ENCODE measurements around the gene CACNG4.

Gene CACNG4

DNA sequence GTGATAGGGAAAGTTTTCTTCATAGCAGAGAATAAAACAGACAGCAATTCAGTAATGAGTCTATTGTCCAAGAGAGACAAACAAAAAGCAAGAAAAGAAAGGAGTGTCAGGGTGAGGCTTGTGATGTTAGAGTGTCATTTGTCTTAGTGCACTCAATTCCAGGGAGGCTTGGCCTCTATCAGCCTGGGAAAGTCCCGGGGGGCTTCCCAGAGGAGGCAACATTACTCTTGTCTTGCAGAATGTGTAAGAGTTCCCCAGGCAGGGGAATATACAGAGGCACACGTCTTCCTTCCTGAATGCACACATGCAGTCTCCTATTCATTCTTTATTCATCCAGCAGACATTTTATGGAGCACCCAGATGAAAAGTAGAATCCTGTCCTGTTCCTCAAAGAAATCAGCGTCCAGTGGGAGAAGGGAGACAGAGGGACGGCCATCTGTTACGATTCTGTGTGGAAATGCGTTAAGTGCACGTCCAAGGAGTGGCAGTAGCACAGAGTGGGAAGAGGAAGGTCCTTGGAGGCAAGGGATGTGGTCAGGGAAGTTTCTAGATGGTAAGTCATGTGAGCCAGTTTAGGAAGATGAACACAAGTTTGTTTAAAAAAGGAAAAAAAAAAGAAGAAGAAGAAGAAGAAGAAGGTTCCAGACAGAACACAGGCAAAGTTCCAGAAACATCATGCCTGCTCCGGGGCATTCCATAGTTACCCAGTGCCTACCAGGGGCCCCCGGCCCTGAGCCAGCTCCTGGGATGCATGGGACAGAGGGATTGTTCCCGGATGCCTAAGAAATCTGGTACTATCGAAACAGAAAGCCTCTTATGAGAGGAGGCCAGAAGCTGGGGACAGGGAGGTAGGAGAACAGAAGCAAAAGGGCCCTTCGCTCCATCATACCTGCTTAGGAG is 21.1 kb downstream of the CACNG4 start:
- no peak for DNase-seq (ENCODE audit: low spot score)

DNA sequence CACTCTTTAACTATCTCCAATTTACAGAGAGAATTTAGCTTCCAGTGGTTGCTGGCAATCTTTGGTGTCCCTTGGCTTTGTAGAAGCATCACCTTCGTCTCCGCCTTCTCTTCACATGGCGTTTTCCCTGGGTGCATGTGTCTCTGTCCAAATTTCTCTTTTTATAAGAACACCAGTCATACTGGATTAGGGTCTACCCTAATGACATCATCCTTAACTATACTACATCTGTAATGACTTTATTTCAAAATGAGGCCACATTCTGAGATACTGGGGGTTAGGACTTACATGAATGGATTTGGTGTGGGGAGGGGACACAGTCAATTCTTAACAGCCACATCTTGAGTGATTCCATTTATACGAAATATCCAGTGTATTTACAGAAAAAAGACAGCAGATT is 22.2 kb downstream of the CACNG4 start:
- DNase-seq (ENCODE audit: low spot score), result no peak

DNA sequence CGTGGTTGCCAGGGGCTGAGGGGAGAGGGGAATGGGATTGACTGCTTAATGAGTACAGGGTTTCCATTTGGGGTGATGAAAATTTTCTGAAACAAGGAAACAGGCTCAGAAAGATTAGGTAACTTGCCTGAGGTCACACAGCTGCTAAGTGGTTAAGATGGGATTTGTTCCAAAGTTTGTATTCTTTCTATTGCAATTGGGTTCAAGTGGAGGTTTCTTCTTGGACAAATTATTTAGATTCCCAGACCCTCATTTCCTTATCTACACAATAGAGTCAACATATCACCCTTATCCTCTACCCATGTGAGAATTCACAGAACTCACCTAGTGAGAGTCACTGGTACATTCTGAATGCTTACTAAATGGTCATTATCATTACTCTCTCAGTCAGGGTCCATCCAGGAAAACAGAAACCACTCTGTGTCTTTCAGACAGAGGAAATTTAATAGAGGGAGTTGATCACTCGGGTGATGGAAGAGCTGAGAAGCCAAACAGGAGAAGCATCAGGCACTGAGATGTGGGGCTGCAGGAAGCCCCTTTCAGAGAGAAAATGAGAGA is 22.6 kb downstream of the CACNG4 start:
- no peak for DNase-seq (ENCODE audit: low spot score)

DNA sequence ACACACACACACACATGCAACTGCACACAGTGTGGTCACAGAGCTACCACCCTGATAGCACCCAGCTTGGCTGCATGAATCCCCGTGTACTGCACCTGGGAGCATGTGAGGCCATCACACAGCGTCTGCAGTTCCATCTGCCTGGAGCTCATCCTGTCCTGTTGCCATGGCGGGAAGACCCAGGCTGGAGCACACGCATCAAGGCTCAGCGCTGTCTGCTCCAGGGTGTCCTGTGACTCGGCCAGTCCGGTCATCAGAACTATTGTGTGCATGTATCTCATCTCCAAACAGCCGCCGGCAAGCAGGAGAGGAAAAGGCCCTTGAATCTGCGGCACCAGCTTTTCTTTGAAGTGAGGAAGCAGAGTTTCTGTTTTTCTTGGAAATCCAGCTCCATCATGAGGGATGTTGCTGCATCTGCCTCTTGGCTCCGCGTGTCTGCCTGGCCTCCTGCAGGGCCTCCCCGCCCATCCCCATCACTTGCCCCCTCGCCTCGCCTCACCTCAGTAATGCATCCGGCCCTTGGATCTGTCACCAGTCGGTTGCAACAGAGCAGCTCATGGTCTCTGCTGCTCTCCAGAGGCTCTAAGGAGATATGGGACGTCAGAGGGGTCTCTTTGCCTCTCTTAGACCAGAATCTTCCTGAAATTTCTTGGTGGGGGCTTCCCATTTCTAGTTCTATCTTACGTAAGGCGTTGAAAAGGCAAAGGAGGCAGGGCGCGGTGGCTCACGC is 23.7 kb downstream of the CACNG4 start:
- no peak for DNase-seq (ENCODE audit: low spot score)

DNA sequence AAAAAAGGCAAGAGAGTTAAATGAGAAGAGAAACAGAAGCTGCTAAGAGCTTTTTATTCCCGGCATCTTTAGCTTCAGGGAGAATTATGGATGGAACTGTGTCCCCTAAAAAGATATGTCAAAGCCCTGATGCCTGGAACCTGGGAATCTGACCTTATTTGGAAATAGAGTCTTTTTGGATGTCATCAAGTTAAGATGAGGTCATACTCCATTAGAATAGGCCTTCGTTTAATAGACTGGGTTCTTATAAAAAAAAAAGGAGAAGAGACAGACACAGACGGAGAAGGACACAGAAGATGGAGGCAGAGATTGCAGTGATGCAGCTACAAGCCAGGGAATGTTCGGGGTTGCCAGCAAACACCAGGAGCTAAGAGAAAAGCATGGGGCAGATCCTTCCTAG is 24.6 kb downstream of the CACNG4 start:
- DNase-seq (ENCODE audit: low spot score), result no peak

DNA sequence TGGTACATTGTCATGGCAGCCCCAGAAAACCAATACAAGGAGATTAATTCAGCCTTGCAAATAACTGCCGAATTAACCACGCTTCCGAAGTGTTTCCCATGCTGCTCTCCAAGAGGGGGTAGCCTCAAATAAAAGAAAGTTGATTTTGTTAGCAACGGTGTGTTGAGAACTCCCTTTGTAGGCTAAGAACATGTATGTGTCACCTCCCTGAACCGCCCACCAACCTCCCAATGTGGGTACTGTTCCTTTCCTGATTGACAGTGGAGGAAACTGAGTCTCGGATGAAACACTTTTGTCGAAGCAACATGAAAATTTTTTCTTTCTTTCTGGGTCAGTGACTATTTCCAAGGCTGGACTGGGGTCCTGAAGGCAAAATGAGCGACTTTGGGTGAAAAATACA is 25.1 kb downstream of the CACNG4 start:
- DNase-seq (ENCODE audit: low spot score), result no peak

DNA sequence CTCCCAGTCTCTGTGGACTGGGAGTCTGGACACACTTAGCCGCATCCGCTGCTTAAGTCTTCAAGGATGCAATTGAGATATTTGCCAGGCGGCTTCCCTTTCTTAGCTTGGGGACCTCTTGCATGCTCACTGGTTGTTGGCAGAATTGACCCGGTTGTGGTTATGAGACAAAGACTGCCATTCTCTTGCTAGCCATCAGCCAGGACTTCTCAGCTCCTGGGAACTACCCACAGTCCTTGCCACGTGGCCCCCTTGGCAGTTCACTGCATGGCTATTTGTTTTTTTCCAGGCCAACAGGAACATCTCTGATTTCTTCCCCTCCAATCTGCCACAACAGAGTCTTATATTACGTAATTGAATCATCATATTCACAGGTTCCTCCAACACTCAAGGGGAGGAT is 25.5 kb downstream of the CACNG4 start:
- no peak for DNase-seq (ENCODE audit: low spot score)

DNA sequence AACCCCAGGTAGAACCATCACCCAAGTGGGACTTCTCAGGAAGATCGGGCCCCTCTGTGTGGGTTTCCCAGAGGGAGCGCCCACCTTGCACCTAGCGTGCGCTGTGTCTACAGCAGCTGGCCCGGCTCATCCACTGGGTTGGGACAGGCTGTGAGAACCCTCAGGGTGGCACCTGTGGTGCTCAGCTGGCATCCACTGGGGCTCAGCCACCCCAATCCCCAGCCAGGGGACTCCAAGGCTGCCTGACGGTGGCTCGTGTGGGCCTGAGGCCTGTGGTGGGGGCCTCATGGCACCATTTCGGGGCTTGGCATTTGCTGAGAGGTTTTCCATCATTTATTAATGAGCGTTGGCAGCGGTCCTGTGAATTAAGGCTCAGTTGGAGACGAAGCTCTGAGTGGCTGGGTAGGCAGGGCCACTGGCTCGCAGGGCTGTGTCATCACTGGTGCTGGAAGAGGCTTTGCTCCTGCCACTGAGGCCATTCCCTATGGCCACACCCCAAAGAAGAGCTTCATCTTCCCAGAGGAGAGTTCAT is 28.5 kb downstream of the CACNG4 start:
- DNase-seq (ENCODE audit: low spot score), result no peak

DNA sequence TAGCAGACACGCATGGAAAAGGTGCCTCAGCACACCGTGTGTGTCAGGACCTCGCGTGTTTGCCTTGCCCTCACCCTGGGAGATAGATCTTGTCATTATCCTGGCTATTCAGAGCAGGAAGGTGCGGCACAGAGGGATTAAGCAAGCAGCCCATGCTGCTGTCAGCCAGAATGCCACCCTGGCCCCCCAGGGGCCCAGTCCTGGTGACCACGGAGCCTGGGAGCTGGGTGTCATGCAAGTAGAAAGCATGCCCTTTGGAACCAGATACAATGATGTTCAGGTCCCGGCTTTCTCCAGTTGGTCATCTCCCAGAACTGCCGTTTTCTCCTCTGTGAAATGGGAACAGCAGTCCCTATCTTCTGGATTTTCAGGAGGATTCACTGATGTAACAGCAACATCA is 29.9 kb downstream of the CACNG4 start:
- no peak for DNase-seq (ENCODE audit: low spot score)

DNA sequence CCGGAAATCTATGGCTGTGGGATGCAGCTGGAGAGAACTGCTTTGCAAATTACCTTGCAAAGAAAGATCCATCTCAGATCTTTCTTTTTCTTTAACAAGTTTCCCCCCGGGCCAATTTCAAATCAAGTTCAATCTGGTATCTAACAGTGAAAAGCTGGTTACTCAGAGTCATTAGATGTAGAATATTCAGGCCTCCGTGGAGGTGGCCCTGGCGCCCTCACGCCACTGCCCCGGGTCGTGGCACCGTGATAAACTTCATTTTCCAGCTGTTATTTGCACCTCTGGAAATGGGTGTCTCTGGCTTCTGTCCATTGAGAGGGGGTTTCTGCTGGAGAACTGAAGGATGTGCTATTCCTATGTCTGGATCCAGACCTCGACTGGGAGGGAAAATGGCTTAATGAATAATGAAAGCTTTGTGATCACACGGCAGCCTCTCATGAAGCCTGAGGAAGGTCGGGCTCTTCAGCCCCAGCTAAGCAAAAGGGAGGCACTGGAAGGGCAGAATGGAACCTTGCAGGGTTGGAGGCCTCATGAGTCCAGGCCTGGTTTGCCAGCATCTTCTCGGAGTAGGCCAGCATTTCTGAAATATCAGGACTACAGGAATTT is 30.5 kb downstream of the CACNG4 start:
- no peak for DNase-seq (ENCODE audit: low spot score)

DNA sequence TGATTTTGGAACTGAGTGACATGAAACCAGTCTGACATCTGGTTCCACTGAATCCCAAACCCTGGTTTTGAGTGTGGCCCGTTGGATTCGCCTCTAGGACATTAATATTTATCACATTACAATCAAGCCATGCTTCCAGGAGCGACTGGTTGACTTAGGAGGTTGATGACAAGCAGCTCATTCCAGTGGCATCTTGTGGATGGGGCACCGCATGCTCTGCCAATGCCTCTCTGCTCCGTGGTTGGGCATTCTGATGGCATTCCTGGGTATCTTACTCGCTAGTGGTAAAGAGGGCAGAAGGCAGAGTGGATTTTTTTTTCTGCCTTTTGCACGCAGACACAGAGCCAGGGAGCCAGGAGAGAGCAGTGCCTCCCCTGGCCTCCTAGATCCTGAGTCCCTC is 31.4 kb downstream of the CACNG4 start:
- no peak for DNase-seq (ENCODE audit: low spot score)

DNA sequence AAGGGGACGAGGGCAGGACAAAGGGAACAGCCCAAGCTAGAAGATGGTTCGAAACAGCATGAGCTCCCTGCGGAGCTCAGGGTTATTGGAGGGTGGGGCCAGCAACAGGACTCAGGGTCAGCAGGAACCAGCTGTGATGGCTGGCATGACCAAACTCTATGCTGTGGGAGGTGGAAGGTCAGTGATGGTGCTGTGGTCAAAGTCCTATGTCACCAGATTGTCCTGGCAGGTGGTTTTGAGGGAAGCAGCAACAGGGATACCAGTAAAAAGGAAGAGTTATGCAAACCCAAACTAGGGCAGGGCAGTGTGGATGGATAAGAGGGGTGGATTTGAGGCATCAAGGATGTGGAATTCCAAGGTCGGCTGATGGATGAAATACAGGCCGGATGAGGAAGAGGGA is 32.4 kb downstream of the CACNG4 start:
- no peak for DNase-seq (ENCODE audit: low spot score)

DNA sequence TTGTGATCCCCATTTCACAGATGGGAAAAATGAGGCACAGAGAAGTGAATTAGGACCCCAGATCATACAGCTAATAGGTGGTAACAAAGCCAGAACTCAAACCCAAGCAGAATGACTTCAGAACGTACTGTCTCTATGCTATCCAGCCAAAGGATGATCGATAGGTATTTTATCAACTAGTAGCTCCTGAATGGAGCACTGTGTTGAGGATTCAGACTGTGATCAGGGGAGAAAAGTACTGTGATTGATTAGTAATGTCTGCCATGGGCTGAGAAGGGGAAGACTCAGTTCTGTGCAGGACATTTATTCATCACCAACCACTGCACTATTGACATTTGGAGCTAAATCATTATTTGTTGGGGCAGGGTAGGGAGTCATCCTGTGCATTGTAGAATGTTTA is 38.7 kb downstream of the CACNG4 start:
- no peak for DNase-seq (ENCODE audit: low spot score)

DNA sequence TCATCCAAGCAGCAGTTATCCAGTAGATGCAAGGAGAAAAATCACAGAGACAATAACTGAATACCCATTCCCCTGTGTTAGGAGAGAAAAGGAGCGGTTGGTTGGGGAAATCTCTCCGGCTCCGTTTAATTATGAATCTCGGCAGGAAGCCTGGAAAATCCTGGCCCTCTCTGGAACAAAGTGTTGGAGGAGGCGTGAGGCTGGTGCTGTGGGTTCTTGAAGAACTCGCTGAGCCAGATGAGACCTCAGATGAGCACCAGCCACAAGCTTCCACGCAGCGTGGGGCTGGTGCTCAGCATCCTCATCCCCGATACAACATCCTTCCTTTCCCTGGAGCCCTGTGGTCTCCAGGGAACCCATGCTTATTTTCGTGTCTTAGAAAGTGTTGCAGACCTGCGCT is 39.7 kb downstream of the CACNG4 start:
- peak; percentile 29 for DNase-seq (ENCODE audit: low spot score)

DNA sequence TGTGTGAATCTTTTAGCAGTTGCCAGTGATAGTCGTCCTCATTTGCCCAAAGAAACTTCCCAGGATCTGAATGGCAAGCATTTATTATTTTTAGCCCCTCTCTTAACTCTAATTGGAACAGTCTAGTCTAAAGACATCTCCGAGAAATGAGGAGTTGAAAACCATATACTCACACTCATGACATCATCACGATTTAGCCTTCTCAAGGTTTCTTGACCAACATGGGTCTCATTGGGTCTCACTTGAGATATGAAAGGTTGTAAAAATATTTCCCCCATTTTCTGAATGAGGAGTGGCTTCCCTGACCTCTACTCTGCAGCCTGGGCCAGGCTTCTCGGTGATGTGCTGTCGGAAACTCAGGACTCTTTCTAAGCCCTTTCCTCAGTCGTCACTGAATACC is 42.8 kb downstream of the CACNG4 start:
- DNase-seq (ENCODE audit: low spot score), result no peak

DNA sequence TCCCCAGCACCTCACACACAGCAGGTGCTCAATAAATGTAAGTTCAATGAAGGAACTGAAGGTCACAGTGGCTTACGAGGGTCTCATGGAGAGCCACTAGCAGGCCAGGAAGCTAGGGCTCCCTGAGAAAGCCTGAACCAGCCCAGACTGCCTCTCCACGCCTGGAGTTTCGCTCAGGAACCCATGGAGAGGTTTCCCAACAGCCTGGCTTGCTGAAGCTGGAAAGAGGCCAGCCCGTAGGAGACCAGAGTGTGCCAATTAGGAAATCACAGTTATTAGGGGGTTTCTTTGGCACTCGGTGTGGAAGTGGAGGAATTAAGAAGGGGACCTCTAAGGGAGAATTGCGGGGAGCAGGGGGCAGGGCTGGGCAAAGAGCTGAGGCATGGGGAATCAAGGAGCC is 43.6 kb downstream of the CACNG4 start:
- DNase-seq (ENCODE audit: low spot score), result no peak

DNA sequence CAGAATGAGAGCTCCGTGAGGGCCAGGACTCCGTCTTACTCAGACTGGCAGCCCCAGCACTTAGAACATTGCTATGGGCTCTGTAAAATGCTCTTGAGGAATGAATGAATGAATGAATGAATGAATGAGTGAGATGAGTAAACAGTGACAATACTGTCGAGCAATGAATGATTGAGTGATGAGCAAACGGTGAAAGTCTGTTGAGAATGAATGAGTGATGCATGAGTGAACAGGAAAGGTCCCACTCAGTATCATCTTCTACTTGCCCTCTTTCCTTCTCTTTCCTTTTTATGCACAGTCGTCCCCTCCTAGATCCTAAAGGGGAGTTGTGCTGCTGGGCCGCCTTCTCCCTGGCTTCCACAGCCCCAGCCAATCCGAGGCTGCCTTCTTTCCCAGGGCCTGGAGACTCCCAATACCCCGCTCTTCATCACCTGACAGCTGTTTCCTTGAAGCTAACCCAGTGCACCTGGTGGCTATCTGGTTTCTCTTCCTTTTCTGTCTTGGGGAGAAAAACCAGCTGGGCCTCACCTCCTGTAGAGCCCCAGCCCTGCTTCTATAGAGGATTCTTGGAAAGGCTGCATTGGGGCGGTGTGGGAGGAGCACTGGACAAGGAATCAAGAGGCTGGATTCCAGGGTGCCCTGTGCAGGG is 47.1 kb downstream of the CACNG4 start:
- no peak for DNase-seq (ENCODE audit: low spot score)

DNA sequence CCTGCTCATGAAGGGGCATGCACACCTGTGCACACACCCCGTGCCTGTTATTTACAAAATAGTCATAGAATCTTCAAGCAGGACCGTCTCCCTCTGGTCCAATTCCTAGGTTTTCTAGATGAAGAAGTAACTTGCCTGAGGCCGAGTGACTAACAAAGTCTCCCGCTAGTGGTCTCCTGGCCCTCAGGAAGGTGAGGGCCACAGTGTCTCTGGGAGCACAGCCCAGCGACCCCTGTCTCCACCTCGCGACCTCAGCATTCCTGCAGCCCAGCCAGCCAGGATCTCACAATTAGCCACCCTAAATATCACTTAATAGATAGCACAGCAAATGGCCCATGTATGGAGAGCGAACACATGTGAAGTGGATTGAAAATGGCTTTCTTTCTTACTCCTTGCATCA is 49.4 kb downstream of the CACNG4 start:
- DNase-seq (ENCODE audit: low spot score), result no peak

DNA sequence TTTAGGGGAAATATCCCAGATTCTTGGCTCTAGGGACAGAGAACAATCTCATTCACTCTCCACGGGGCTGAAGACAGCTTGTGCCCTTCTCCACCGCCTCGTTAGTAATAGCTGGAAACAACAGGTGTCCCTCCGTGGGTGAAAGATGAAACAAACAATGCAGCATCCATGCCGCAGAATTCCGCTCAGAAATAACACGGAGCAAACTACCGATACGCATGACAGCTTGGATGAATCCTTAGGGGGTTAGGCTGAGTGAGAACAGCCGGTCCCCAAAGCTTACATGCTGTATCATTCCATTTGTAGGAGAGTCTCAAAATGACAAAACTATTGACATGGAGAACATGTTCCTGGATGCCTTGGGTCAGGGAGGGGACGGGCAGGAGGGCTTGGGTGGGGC is 50.5 kb downstream of the CACNG4 start:
- DNase-seq (ENCODE audit: low spot score), result no peak

DNA sequence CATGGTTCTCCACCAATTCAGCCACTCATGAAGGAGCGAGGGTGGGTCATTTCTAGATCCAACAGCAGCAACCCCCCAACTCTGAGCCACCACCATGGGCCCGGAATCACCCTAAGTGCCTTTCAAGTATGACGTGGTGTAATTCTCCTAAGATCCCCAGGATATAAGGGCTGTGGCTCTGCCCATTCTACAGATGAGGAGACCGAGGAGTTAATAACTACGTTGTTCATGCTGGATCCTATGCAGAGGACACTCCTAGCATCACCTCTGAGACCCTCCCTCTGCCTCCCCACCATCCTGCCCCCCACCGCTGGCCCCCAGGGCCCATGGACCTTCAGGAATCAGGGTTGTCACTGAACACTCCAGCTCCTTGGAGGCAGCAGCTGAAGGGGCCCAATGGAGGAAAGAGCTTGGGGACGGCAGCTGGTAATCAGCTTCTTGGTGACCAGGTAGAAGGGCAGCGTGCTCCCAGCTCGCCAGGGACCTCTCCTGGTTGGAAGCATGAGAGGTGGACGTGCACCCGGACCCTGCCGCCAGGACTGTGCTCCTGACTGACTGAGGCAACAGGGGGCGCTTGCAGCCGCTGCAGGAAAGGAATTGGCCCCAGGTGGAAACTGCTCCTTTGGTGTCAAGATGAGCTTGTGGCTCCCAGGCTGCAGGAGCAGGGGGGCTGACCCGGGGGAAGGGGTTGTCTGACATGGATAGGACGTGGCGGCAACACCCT is 51.7 kb downstream of the CACNG4 start:
- no peak for DNase-seq (ENCODE audit: low spot score)

DNA sequence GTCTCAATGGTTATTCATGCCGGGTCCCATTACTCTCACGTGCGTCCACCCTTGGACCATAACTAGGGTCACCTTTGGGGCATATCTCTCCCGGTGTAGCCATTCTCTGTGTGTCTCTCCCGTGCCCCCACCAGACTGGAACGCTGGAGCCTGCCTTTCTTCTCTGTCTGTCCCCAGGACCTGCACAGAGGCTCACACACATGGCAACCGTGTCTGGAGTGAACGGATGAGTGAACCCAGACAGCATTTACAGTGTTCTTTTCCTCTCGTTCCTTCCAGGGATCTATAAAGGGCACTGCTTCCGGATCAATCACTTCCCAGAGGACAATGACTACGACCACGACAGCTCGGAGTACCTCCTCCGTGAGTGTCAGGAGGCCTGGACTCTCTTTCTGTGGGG is 53.4 kb downstream of the CACNG4 start:
- no peak for DNase-seq (ENCODE audit: low spot score)

Measured in putamen (tissue), 1 donor.